IPS-NIHi7 (cell line): ENCODE results near the gene CARD14.
A peak's percentile ranks its signal among the peaks of the same experiment; 100 is the strongest.
"Not testable (repeated sequence)": the region's sequence is repeated elsewhere in the genome, so short reads cannot be mapped to it uniquely, and the experiment has no call there.

ENCODE experiments used
- DNase-seq: peaks from one replicate; pipeline ENCODE4 v3.0.0; 2012; ENCODE audit warnings: mixed read lengths; ENCODE audit errors: extremely low spot score

The CARD14 gene

GRCh38 chr17:80183581-80184422 is 14.0 kb downstream of the CARD14 start:
- DNase-seq, result no peak

- no peak for DNase-seq
These were observed 14.5 kb downstream of the CARD14 start for GRCh38 chr17:80184423-80184714.

DNA sequence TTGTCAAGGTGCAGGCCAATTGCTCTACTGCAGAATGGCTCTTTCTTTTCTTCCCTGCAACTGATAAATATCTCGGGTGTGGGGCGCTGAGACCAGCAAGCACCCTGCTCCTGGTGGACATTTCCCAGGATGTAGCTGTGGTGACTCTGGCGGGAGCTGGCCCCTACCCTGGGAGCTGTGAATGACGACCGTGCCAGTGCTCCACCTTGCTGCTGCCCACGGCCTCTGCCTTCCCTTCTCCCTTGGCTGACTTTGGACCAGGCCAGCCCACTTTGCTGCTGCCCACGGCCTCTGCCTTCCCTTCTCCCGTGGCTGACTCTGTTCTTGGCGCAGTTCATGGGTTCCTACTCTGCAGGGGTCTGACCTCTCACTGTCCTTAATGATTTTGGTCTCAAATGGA is 16.1 kb downstream of the CARD14 start:
- DNase-seq, result no peak

DNA sequence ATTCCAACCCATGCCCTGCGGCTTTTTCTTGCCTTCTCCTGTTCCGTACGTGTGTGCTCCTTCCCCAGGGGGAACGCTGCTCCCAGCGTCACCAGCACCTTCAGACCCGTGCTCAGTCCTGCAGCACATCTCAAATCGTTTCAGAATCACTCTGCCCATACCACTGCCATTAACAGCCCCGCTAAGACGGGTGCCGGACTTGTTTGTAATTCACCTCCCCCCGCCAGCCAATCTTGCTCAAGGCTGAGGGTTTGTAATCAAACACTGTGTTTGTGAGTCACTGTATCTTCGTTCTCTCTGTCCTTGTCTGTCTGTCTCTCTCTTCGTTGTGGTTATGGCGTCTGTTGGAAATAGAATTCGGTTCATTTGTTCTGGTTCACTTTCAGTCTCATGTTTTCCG is 17.3 kb downstream of the CARD14 start:
- no peak for DNase-seq

DNA sequence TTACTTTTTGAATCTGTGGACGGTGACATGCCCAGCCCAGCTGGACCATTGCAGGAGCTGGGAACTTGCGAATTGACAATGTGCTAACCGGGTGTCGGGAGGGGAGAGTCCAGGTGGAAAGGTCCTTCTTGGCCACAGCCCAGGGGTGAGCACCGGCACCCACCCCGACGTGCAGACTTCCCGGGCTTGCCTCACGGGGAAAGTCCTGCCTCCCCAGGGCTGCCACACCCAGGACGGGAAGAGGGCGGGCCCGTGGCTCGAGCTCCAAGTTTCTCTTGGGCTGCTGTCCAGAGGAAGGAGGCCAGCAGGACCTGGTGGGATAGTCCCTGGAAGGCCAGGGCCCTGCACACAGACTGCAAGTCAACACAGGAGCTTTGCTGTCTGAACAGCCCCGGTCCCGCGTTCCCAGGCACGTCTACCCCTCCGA is 17.7 kb downstream of the CARD14 start:
- no peak for DNase-seq

GRCh38 chr17:80189611-80190010 is 19.8 kb downstream of the CARD14 start:
- DNase-seq, result no peak

- DNase-seq, result no peak
These were observed 20.9 kb downstream of the CARD14 start for GRCh38 chr17:80190716-80191115.

GRCh38 chr17:80191192-80191591 is 21.4 kb downstream of the CARD14 start:
- DNase-seq, result peak; percentile 63

- no peak for DNase-seq
These were observed 22.2 kb downstream of the CARD14 start for GRCh38 chr17:80191865-80192661.

GRCh38 chr17:80195141-80195540 is 25.3 kb downstream of the CARD14 start:
- DNase-seq, result no peak

DNA sequence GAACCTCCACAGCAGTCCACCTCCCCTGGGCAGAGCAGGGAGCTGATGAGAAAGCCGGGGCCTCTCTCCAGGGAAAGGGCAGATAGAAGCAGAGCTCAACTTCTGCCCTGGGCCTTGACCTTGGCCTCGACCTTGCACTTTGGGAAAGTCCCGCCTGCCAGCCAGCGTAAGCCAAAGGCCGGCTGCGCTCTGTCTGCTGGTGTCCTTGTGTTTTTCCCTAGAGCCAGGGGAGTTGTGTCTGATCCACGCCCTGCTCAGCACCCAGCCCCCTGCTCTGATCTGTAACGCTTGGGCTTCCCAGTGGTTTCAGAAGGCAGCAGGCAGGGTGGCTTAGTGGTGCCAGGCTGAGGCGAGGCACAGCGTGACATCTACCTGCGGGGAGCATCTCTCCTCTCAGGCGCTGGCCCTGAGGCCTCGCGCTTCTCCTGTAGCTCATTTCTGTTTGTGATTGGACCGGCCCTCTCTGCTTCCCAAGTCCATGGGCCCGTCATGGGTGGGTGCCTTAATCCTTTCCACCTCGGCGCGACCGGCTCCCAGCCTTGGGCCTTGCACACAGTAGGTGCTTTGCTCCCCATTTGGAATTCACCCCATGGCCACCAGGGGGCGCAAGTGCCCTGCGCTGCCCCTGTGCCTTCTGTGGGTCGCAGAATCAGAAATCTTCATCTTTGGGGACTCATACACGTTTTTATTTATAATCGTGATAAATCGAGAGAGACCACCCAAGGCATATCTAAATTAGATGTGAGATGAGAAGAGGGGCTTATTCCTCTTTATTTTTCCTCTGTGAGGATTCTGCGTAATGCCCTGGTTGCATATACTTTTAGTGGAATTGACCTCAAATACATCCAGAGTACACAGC is 26.1 kb downstream of the CARD14 start:
- peak; percentile 74 for DNase-seq

DNA sequence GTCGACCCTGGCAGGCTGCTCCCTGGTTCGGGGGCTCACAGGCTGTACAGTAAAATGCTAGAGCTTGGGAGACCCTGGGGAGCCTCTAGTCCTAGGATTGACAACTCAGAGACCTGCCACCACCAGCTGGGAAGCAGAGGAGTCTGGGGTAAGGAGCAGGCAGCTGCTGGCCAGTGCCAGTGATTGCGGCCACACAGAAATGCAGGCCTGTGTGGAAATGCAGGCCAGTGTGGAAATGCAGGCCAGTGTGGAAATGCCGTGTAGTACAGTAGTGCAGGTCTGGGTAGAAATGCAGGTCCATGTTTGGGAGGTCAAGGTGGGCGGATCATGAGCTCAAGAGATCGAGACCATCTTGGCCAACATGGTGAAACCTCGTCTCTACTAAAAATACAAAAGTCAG is 26.8 kb downstream of the CARD14 start:
- DNase-seq, result no peak

DNA sequence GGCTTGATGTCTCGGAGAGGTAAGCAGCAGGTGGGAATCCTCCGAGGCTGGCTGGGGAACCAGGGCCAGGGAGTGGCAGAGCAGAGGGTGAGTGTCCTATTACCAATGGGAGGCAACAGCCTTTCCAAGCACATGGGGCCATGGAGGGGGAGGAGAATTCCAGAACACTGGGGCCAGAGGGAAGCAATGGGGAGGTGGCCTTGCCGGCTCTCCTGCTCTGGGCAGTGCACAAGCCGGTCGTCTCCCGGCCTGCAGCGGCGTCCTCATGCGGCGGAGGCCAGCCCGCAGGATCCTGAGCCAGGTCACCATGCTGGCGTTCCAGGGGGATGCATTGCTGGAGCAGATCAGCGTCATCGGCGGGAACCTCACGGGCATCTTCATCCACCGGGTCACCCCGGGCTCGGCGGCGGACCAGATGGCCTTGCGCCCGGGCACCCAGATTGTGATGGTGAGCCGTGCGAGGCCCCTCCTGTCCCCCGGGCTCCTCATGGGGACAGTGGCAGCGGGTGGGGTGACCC is 28.4 kb downstream of the CARD14 start:
- peak; percentile 43 for DNase-seq

DNA sequence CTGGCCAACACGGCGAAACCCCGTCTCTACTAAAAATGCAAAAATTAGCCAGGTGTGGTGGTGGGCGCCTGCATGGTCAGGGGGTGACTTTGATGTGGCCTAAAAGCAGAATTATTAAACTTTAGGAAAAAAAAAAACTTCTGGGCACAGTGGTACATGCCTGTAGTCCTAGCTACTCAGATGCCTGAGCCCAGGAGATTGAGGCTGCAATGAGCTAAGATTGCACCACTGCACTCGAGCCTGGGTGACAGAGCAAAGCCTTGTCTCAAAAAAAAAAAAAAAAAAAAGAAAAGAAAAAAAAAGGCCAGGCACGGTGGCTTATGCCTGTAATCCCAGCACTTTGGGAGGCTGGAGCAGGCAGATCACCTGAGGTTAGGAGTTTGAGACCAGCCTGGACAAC is 29.5 kb downstream of the CARD14 start:
- DNase-seq, result not testable (repeated sequence)

DNA sequence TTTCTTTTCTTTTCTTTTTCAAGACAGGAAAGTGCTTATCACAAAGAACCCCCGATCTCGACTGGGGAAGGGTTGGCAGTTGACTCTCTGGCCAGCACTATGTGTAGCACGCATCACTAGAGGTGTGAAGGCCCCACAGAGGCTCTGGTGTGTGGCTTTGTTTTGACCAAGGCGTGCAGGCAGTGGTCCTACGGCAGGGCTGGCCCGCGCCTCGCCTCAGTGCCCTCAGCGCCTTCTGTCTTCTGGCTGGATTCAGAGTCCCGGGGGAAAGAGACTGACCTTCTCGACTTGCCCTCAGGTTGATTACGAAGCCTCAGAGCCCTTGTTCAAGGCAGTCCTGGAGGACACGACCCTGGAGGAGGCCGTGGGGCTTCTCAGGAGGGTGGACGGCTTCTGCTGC is 31.6 kb downstream of the CARD14 start:
- no peak for DNase-seq

DNA sequence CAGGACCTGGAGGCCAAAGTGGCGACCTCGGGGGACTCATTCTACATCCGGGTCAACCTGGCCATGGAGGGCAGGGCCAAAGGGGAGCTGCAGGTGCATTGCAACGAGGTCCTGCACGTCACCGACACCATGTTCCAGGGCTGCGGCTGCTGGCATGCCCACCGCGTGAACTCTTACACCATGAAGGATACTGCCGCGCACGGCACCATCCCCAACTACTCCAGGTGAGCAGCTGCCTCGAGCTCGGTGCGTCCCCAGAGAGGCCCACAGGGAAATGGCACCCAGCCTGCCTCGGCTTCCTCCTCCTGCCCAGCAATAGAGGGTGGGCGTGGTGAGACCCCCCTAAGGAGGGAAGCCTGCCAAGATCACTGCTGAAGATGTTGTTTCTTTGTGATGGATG is 32.4 kb downstream of the CARD14 start:
- DNase-seq, result no peak

- no peak for DNase-seq
These were observed 33.7 kb downstream of the CARD14 start for GRCh38 chr17:80203471-80203963.

DNA sequence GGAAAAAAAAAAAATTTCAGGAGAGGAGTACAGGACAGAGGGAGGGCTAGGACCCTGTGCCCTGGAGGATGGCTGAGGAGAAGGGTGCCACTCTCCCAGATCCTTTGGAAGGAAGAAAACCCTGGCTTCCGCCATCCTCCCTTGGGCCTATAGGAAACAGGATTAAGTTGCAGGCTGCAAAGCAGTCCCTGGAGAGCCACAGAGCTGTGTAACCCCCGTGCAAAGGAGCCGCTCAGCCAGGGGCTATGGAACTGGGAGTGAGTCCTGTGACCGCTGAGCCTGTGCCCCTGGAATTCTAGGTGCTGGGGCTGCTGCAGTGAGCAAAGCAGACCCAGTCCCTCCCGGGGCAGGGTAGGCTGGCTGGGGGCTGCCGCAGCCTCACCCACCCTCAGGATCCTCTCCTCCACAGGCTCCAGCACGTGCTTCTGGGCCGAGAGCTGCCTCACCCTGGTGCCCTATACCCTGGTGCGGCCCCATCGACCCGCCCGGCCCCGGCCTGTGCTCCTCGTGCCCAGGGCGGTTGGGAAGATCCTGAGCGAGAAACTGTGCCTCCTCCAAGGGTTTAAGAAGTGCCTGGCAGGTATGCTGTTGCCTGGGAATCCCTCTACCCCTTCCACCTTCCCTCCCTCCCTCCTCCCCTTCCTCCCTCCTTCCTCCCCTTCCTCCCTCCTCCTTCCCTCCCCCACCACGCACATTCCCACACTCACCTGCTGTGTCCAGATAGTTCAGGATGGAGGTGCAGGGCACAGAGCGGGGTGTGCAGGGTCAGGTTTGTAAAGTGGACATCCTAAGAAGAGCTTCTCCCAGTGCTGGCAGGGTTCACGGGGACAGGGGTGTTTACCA is 35.0 kb downstream of the CARD14 start:
- DNase-seq, result no peak

GRCh38 chr17:80205811-80206210 is 36.0 kb downstream of the CARD14 start:
- DNase-seq, result no peak

DNA sequence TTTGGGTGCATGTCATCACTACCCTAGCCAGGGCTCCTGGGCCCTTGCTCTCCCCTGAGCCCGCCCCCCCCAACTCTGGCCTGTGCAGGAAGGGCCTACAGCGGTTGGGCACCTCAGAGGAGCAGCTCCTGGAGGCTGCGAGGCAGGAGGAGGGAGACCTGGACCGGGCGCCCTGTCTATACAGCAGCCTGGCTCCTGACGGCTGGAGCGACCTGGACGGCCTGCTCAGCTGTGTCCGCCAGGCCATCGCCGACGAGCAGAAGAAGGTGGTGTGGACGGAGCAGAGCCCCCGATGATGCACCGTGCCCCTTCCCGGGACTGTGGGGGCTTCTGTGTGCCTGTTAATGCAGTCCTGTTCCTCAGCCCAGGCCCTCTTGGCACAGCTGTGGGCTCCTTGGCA is 38.2 kb downstream of the CARD14 start:
- no peak for DNase-seq

- DNase-seq, result no peak
These were observed 39.9 kb downstream of the CARD14 start for GRCh38 chr17:80209765-80210164.
